ENCODE measurements around the gene KATNB1. TPM values are rescaled to one million over a fixed set of nuclear protein-coding genes. Genes with fewer than 3 reads are reported as not detected.

The KATNB1 gene
- total and polyA plus RNA-seq, 2 experiments from 2014 or later, result 46.4 to 49.4 TPM

GRCh38 chr16:57688987-57689761, 46.4 kb upstream of the KATNB1 start:
- peaks cover 16% of the 10 kb centered on the region for H3K4me1 ChIP-seq (ENCODE audit: low read depth)
- no peaks in the 10 kb centered on the region for H3K36me3 ChIP-seq
- no peak for DNase-seq (ENCODE audit: low read depth in 1 of 2, low spot score in 1 of 2)
- no peak for TF ChIP-seq CTCF (IDR thresholded peaks at IDR 0.05; ENCODE audit: low read depth, low read length)
- H3K27me3 ChIP-seq, result no peaks in the 10 kb centered on the region
- no peak overlapping the region for H3K27ac ChIP-seq
- H3K9me3 ChIP-seq (ENCODE audit: low read depth), result no peaks in the 10 kb centered on the region
- no peak overlapping the region for H3K4me3 ChIP-seq

- no peak overlapping the region for H3K4me3 ChIP-seq
- peak; percentile 18 to 46 for DNase-seq (ENCODE audit: low read depth in 1 of 2, low spot score in 1 of 2)
These were observed 45.6 kb upstream of the KATNB1 start for GRCh38 chr16:57689762-57690558.

DNA sequence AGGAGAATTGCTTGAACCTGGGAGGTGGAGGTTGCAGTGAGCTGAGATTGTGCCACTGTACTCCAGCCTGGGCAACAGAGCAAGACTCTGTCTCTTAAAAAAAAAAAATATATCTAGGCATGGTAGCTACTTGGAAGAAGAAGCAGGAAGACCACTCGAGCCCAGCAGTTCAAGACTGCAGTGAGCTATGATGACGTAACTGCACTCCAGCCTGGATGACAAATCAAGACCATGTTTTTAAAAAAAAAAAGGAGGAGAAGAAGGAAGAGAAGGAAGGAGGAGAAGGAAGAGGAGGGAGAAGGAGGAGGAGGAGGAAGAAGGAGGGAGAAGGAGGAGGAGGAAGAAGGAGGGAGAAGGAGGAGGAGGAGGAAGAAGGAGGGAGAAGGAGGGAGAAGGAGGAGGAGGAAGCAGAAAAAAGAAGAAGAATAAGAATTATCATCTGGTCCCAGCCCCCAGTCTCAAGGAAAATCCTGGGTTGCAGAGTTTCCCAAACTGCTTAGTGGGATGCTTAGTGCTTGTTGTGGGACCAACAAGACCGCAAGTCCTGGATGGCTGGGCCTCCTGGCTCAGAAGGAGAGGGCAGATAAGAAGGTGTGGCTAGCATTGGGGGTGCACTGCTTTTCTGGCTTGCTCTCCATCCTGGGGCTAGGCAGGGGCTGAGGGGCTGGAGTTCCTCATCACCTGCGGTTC, 44.6 kb upstream of the KATNB1 start:
- no peaks in the 10 kb centered on the region for H3K27me3 ChIP-seq
- H3K27ac ChIP-seq, result no peak overlapping the region
- no peaks in the 10 kb centered on the region for H3K9me3 ChIP-seq (ENCODE audit: low read depth)
- no peaks in the 10 kb centered on the region for H3K36me3 ChIP-seq
- peak in 1 of 2 donors; percentile 30 for DNase-seq (ENCODE audit: low read depth in 1 of 2, low spot score in 1 of 2)
- H3K4me3 ChIP-seq, result no peak overlapping the region
- TF ChIP-seq CTCF (IDR thresholded peaks at IDR 0.05; ENCODE audit: low read depth, low read length), result no peak
- peaks cover 16% of the 10 kb centered on the region for H3K4me1 ChIP-seq (ENCODE audit: low read depth)

More at GRCh38 chr16:57689762-57690558, 45.6 kb upstream of the KATNB1 start:
- no peaks in the 10 kb centered on the region for H3K9me3 ChIP-seq (ENCODE audit: low read depth)
- H3K27me3 ChIP-seq, result no peaks in the 10 kb centered on the region
- H3K27ac ChIP-seq, result no peak overlapping the region
- H3K4me1 ChIP-seq (ENCODE audit: low read depth), result peaks cover 16% of the 10 kb centered on the region
- H3K36me3 ChIP-seq, result no peaks in the 10 kb centered on the region
- TF ChIP-seq CTCF (IDR thresholded peaks at IDR 0.05; ENCODE audit: low read depth, low read length), result no peak

- no peak for DNase-seq (ENCODE audit: low read depth in 1 of 2, low spot score in 1 of 2)
- no peaks in the 10 kb centered on the region for H3K9me3 ChIP-seq (ENCODE audit: low read depth)
- TF ChIP-seq CTCF (IDR thresholded peaks at IDR 0.05; ENCODE audit: low read depth, low read length), result no peak
- H3K36me3 ChIP-seq, result no peaks in the 10 kb centered on the region
- H3K4me3 ChIP-seq, result no peak overlapping the region
- H3K27me3 ChIP-seq, result no peaks in the 10 kb centered on the region
- H3K27ac ChIP-seq, result no peak overlapping the region
- H3K4me1 ChIP-seq (ENCODE audit: low read depth), result peaks cover 16% of the 10 kb centered on the region
These were observed 42.9 kb upstream of the KATNB1 start for GRCh38 chr16:57692636-57693035.

- Histone ChIP-seq H3K27me3 (no peaks in the 10 kb centered on the region), H3K36me3 (no peaks in the 10 kb centered on the region), H3K27ac (no peak overlapping the region), H3K4me3 (no peak overlapping the region), H3K9me3 (ENCODE audit: low read depth) (no peaks in the 10 kb centered on the region), H3K4me1 (ENCODE audit: low read depth) (peaks cover 14% of the 10 kb centered on the region)
- no peak for TF ChIP-seq CTCF (IDR thresholded peaks at IDR 0.05; ENCODE audit: low read depth, low read length)
- no peak for DNase-seq (ENCODE audit: low read depth in 1 of 2, low spot score in 1 of 2)
These were observed 42.0 kb upstream of the KATNB1 start for GRCh38 chr16:57693550-57693949.
